Measurements from ENCODE around the gene PNPLA3. TPM values are rescaled to one million over a fixed set of nuclear protein-coding genes. Genes with fewer than 3 reads are reported as not detected.
A peak's percentile ranks its signal among the peaks of the same experiment; 100 is the strongest.

PNPLA3 gene
- polyA plus RNA-seq (12.0 to 18.5 TPM (median 15.2 TPM) in 3 replicates), polyA minus RNA-seq (17.5 to 38.8 TPM (median 18.0 TPM) in 3 replicates)
- polyA plus RNA-seq (2011; ENCODE audit: low read depth) = 5.0 TPM
- polyA plus RNA-seq (2011; cell fraction: cytosol; rRNA removed) = 7.6 and 10.3 TPM in 2 replicates
- 52.2 and 69.8 TPM in 2 replicates for polyA plus RNA-seq (2011; cell fraction: nucleus; rRNA removed)
- polyA plus RNA-seq (2012; ENCODE audit: low replicate concordance) = 8.5 and 9.4 TPM in 2 replicates
- polyA minus RNA-seq (2011; cell fraction: cytosol; rRNA and poly(A)+ RNA removed) = 3.8 TPM
- 15.4 and 22.9 TPM in 2 replicates for polyA minus RNA-seq (2011; cell fraction: nucleus; rRNA and poly(A)+ RNA removed)

DNA sequence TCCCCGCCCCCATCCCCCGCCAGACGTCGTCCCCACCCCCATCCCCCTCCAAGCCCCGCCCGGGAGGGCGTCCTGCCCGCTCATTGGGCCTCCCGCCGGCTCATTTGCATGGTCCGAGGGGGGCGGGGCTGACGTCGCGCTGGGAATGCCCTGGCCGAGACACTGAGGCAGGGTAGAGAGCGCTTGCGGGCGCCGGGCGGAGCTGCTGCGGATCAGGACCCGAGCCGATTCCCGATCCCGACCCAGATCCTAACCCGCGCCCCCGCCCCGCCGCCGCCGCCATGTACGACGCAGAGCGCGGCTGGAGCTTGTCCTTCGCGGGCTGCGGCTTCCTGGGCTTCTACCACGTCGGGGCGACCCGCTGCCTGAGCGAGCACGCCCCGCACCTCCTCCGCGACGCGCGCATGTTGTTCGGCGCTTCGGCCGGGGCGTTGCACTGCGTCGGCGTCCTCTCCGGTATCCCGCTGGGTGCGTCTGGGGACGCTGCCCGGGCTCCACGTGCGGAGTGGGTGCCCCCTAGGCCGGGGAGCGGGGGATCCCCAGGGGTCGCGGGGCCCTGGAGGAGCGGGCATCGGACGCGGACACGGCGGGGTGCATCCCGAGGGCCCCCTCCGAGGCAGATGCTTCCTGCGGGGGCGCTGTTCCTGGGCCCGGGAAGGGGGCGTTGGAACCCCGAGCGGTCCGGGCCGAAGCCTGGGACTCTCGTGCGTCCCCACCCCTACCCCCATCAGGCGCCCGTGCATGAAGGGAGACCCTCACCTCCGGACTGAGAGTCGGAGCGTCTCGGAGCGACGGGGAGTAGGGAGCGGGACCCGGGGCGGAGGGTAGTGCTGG is at the start of gene PNPLA3:
PNPLA3 (plus strand) TSS at position 175 of the 834 bp plus-strand sequence; CDS start at position 282, 107 bp downstream.
- TF ChIP-seq EZH2 (IDR thresholded peaks at IDR 0.05; ENCODE audit: low read length) = no peak
- TF ChIP-seq, protein P1, sequence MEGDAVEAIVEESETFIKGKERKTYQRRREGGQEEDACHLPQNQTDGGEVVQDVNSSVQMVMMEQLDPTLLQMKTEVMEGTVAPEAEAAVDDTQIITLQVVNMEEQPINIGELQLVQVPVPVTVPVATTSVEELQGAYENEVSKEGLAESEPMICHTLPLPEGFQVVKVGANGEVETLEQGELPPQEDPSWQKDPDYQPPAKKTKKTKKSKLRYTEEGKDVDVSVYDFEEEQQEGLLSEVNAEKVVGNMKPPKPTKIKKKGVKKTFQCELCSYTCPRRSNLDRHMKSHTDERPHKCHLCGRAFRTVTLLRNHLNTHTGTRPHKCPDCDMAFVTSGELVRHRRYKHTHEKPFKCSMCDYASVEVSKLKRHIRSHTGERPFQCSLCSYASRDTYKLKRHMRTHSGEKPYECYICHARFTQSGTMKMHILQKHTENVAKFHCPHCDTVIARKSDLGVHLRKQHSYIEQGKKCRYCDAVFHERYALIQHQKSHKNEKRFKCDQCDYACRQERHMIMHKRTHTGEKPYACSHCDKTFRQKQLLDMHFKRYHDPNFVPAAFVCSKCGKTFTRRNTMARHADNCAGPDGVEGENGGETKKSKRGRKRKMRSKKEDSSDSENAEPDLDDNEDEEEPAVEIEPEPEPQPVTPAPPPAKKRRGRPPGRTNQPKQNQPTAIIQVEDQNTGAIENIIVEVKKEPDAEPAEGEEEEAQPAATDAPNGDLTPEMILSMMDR (optimal IDR thresholded peaks at IDR 0.05 in 1 of 3, IDR thresholded peaks at IDR 0.05 in 1 of 3, conservative IDR thresholded peaks at IDR 0.05 in 1 of 3; ENCODE audit: extremely low read depth in 1 of 3, insufficient read depth in 2 of 3, low read length in 3 of 3) = peak in 2 of 3 experiments; percentile 35 to 42
- Histone ChIP-seq H2AFZ (ENCODE audit: control insufficient read depth, low read length) (peak within 1 kb of the TSS; percentile 75), H3K27ac (ENCODE audit: control insufficient read depth, insufficient read depth, low read length) (peak within 1 kb of the TSS; percentile 68), H3K4me3 (ENCODE audit: control insufficient read depth in 2 of 3, extremely low read depth in 1 of 3, insufficient read depth in 2 of 3, low read depth in 1 of 3, low read length in 3 of 3) (peak within 1 kb of the TSS; percentile 62 to 89 (median 76)), H3K9ac (ENCODE audit: control insufficient read depth, extremely low read depth, insufficient read depth, low read length) (peak within 1 kb of the TSS; percentile 79), H3K9me3 (ENCODE audit: control insufficient read depth, low read depth, low read length) (no peaks in the 10 kb centered on the region), H3K4me1 (ENCODE audit: control insufficient read depth, extremely low read depth, insufficient read depth, low read length) (peaks cover 37% of the 10 kb centered on the region), H3K79me2 (ENCODE audit: control insufficient read depth, insufficient read depth, low read length) (peaks cover 12% of the 10 kb centered on the region), H4K20me1 (ENCODE audit: control insufficient read depth, extremely low read depth, insufficient read depth, low read length) (no peaks in the 10 kb centered on the region), H3K4me2 (ENCODE audit: control insufficient read depth, extremely low read depth, insufficient read depth, low read depth, low read length) (peak within 1 kb of the TSS; percentile 92), H3K36me3 (ENCODE audit: control insufficient read depth in 2 of 2, extremely low read depth in 1 of 2, insufficient read depth in 2 of 2, low read length in 2 of 2) (peaks cover 10 to 11% of the 10 kb centered on the region in 2 experiments), H3K27me3 (ENCODE audit: control insufficient read depth, extremely low read depth, insufficient read depth, low read length) (no peaks in the 10 kb centered on the region), H3K9me1 (ENCODE audit: control insufficient read depth, extremely low read depth, insufficient read depth, low read length) (peaks cover 6% of the 10 kb centered on the region)
- no peak for FAIRE-seq
- no peak for DNase-seq (ENCODE audit: low read depth, low spot score)
- dilution Hi-C loops (cut with MboI; ENCODE audit: extremely low pct_ligation_motif_present, low sequenced_read_pairs) = no loop called here

GRCh38 chr22:43876866-43877509 is 46.6 kb upstream of the PNPLA3 start:
- dilution Hi-C loops (cut with MboI; ENCODE audit: extremely low pct_ligation_motif_present, low sequenced_read_pairs) = no loop called here
- Histone ChIP-seq H4K20me1 (ENCODE audit: control insufficient read depth, extremely low read depth, insufficient read depth, low read length) (no peaks in the 10 kb centered on the region), H3K9ac (ENCODE audit: control insufficient read depth, extremely low read depth, insufficient read depth, low read length) (no peak overlapping the region)

More at GRCh38 chr22:43876866-43877509, 46.6 kb upstream of the PNPLA3 start:
- FAIRE-seq = no peak
- H3K36me3 ChIP-seq (ENCODE audit: control insufficient read depth in 2 of 2, extremely low read depth in 1 of 2, insufficient read depth in 2 of 2, low read length in 2 of 2) = no peaks in the 10 kb centered on the region
- no peaks in the 10 kb centered on the region for H3K79me2 ChIP-seq (ENCODE audit: control insufficient read depth, insufficient read depth, low read length)
- H3K4me3 ChIP-seq (ENCODE audit: control insufficient read depth in 2 of 3, extremely low read depth in 1 of 3, insufficient read depth in 2 of 3, low read depth in 1 of 3, low read length in 3 of 3) = no peak overlapping the region
- no peaks in the 10 kb centered on the region for H3K4me1 ChIP-seq (ENCODE audit: control insufficient read depth, extremely low read depth, insufficient read depth, low read length)
- TF ChIP-seq, protein P1 (optimal IDR thresholded peaks at IDR 0.05 in 1 of 3, IDR thresholded peaks at IDR 0.05 in 1 of 3, conservative IDR thresholded peaks at IDR 0.05 in 1 of 3; ENCODE audit: extremely low read depth in 1 of 3, insufficient read depth in 2 of 3, low read length in 3 of 3) = no peak
- no peak for TF ChIP-seq EZH2 (IDR thresholded peaks at IDR 0.05; ENCODE audit: low read length)
- H3K9me3 ChIP-seq (ENCODE audit: control insufficient read depth, low read depth, low read length) = no peaks in the 10 kb centered on the region
- H3K27ac ChIP-seq (ENCODE audit: control insufficient read depth, insufficient read depth, low read length) = no peak overlapping the region
- no peaks in the 10 kb centered on the region for H3K9me1 ChIP-seq (ENCODE audit: control insufficient read depth, extremely low read depth, insufficient read depth, low read length)
- H3K27me3 ChIP-seq (ENCODE audit: control insufficient read depth, extremely low read depth, insufficient read depth, low read length) = peaks cover 4% of the 10 kb centered on the region
- DNase-seq (ENCODE audit: low read depth, low spot score) = no peak
- H3K4me2 ChIP-seq (ENCODE audit: control insufficient read depth, extremely low read depth, insufficient read depth, low read depth, low read length) = no peak overlapping the region
- H2AFZ ChIP-seq (ENCODE audit: control insufficient read depth, low read length) = no peak overlapping the region

All from keratinocyte (primary cell).